ENCODE measurements around the gene WNT1.

Gene WNT1

DNA sequence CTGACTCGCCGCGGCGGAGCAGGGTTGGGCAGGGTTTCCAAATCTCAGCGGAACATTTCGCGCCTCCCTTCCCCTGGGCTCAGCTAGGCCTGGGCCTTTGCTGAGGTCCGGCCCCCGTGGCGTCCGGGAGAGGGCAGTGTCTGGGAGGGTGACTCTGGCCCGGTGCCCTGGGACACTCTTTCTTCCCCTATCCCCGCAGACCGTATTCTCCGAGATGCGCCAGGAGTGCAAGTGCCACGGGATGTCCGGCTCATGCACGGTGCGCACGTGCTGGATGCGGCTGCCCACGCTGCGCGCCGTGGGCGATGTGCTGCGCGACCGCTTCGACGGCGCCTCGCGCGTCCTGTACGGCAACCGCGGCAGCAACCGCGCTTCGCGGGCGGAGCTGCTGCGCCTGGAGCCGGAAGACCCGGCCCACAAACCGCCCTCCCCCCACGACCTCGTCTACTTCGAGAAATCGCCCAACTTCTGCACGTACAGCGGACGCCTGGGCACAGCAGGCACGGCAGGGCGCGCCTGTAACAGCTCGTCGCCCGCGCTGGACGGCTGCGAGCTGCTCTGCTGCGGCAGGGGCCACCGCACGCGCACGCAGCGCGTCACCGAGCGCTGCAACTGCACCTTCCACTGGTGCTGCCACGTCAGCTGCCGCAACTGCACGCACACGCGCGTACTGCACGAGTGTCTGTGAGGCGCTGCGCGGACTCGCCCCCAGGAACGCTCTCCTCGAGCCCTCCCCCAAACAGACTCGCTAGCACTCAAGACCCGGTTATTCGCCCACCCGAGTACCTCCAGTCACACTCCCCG, 3.0 kb downstream of the WNT1 start:
- DNase-seq (ENCODE audit: low spot score) = peak; percentile 63

DNA sequence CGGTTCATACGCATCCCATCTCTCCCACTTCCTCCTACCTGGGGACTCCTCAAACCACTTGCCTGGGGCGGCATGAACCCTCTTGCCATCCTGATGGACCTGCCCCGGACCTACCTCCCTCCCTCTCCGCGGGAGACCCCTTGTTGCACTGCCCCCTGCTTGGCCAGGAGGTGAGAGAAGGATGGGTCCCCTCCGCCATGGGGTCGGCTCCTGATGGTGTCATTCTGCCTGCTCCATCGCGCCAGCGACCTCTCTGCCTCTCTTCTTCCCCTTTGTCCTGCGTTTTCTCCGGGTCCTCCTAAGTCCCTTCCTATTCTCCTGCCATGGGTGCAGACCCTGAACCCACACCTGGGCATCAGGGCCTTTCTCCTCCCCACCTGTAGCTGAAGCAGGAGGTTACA, 3.6 kb downstream of the WNT1 start:
- no peak for DNase-seq (ENCODE audit: low spot score)

DNA sequence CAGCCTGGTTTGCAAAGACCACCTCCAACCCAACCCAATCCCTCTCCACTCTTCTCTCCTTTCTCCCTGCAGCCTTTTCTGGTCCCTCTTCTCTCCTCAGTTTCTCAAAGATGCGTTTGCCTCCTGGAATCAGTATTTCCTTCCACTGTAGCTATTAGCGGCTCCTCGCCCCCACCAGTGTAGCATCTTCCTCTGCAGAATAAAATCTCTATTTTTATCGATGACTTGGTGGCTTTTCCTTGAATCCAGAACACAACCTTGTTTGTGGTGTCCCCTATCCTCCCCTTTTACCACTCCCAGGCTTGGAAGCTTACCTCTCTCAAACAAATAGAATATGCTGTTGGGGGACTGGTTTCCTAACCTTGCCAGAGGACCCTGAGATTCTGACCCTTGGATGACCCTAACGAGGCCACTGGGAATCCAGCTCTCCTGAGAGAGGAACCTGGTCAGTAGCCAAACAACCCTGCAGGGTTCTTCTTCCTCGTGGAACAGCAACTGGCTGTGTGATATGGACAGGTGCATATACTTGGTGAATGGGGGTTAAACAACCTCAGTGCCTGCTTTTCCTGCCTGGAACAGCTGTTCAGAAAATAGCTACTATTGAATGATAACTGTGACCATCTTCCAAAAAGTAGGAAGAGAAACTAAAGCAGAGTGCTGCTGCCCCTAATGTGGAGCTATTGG, 4.4 kb downstream of the WNT1 start:
- DNase-seq (ENCODE audit: low spot score) = no peak

DNA sequence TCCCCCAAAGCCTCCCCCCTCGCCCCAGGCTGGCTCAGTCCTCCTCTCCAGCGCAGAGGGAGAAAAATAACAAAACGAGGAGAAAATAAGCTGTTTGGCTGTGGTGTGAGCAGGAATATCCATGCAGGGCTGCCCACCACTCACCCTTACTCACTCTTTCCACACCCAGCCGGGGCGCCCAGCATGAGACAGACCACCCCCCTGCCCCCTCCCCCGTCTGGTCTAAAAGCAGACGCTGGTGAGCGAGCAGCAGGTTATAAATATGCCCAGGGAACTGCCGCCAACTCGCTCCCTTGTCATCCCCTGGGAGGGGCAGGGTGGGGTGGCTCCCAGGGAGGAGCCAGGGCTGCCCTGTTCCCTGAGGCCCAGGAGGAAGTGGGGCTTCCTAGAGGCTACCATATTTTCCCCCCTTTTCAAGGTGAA, 7.4 kb downstream of the WNT1 start:
- no peak for DNase-seq (ENCODE audit: low spot score)

DNA sequence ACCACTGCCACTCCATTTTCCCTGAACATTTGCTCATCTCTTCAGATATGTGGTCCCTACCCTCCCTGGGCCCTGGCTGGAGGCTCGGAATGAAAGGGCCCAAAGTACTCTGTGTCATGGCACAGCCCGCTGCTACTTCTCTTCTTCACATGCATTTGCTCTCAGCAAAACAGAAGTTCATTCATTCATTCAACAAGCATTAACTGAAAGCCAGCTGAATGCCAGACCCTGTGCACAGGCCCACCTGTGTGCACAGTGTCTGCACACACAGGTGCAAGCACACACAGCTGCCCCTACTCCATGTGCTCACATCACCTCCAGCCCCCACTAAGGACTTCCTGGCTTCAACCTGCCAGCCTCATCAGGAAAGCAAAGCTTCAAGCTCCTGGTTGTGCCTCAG, 7.8 kb downstream of the WNT1 start:
- no peak for DNase-seq (ENCODE audit: low spot score)

DNA sequence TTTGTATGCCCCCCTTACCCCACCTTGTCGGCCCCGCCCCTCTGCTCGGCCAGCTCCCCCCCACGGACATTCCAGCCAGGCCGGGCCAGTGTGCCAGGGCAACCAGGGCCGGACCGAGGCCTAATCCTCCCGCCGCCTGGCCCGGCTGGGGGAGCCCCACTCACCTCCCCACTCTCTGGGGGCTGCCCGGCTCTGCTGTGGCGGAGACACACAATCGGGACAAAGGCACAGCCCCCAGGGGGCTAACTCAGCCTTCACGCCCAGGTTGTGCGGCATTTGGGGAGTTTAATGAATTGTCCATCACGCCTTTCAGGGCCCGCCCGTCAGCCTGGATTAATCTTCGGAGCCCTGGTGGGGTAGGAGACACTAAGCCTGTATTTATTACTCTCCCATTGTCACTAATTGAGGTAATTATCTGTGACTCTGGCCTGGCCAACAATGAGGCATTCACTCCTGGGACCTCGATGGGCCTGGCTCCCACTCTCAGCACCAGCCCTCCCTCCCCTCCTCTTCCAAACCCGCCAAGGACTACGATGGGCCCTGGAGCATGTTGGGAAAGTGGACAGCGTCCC, 8.7 kb downstream of the WNT1 start:
- DNase-seq (ENCODE audit: low spot score) = no peak

DNA sequence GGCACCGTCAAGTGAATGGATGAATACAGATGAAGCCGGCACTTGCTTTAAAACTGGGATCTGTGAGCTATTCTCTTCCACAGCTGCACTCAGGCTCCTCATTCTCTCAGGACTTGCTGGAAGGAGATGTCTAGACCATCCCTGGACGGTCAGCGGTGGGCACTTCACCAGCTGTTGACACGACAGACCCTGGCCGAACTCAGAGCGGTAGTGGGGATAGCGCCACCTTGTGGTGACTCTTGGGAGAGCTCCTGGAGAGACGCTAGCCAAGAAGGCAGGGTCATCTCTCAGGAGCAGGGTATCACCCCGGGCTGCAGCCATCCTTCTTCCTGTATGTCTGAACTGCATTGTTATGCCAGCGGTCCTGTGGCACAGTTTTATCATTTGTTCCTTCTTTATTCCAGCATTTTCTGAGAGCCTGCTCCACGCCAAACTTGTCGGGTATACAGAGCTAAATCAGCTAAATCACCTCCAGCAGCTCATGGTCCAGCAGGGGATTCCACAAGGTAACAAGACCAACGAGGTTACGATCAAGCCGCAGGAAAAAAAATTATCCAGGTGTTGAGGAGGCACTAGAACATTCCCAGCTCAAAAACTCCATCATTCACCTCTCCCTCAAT, 10.0 kb downstream of the WNT1 start:
- no peak for DNase-seq (ENCODE audit: low spot score)

DNA sequence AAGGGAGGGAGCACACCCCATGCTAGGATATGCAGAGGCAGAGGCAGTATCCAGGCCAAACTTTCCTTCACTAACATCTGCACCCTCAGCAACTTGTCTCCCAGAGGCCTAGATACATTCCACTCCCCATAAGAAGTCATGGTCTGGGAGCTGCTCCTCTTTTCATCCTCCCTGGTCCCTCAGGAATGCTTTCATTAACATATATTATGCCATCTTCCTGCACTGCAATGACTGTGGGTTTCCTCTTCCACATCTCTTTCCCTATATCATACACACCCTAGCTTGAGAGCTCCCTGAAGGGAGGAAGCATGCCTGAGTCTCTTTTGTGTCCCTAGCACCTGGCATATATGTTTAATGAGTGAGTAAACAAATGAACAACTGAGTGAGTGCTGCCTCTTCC, 12.4 kb downstream of the WNT1 start:
- peak; percentile 11 for DNase-seq (ENCODE audit: low spot score)

DNA sequence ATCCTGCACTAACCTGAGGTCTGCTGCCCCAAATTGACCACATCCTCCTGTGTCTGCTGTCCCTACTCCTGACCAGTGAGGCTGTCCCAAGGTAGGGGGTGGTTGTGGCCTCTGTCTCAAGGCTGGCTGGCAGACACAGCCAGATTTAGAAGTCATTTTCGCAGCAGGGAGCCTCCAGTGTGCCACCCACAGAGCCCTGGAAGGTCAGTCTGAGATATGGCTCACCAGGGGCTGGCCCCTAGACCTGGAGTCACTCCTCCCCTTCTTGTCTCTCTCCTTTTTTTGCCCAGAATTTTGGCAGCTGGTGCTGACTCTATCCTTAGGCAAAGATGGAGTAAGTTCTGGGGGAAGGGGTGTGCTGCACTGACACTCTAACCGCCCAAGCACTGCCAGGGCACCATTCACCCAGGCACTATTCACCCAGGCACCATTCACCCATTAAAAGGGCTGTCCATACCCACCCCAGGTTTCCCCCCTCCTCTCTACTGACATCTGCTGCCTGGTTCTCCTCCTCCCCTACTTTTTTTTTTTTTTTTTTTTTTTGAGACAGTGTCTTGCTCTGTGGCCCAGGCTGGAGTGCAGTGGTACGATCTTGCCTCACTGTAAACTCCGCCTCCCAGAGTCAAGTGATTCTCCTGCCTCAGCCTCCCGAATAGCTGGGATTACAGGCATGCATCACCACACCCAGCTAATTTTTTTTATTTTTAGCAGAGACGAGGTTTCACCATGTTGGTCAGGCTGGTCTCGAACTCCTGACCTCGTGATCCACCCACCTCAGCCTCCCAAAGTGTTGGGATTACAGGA, 13.3 kb downstream of the WNT1 start:
- DNase-seq (ENCODE audit: low spot score) = peak; percentile 4

DNA sequence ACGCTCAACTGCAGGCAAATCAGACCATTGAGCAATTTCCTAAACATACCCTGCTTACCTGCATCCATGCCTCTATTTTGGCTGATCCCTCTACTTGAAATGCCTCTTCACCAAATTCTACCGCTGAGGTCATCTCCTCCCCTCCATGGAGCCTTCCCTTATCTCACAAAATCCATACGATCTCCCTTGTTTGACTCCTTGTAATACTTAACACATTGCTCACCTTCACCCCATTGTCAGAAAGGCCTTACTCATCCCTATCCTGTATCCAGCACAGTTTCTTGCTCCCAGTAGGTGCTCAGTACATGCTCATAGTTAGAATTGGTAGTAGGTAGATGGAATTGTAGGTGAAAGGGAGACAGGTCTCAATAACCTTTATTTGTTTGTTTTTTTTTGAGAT, 15.7 kb downstream of the WNT1 start:
- DNase-seq (ENCODE audit: low spot score) = no peak

DNA sequence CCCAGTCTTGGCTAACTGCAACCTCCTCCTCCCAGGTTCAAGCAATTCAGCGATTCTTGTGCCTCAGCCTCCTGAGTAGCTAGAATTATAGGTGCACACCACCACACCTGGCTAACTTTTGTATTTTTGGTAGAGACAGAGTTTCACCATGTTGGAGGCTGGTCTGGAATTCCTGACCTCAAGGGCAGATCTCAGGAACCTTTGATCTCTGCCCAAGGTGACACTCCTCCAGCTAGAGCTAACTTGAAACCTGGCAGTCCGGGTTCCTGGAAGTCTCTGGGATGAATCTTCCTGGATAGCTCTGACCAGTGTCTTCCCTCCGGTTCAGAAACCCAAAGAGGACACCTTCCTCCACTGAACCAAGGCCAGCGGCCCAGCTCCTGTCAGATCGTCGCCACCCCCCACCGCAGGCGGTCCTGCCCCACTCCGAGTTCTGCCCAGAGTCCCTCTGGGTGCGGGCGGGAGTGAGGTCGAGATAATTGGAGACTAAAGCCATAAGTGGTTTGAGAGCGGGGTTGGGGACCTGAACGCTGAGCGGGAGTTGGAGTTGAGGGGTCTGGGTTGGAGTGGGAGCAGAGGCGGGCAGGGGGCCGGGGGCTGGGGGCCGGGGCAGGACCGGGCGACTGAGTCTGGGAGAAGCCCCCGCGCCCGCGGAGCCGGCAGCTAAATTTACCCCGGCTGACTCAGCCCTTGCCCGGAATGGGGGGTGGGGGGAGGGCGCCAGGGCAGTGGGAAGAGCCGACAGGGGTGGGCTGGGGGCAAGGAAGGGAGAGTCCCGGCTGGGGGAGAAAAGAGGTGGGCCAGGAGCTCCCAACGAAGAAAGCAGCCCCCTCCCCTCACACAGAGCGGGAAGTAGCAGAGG, 16.3 kb downstream of the WNT1 start:
- no peak for DNase-seq (ENCODE audit: low spot score)

DNA sequence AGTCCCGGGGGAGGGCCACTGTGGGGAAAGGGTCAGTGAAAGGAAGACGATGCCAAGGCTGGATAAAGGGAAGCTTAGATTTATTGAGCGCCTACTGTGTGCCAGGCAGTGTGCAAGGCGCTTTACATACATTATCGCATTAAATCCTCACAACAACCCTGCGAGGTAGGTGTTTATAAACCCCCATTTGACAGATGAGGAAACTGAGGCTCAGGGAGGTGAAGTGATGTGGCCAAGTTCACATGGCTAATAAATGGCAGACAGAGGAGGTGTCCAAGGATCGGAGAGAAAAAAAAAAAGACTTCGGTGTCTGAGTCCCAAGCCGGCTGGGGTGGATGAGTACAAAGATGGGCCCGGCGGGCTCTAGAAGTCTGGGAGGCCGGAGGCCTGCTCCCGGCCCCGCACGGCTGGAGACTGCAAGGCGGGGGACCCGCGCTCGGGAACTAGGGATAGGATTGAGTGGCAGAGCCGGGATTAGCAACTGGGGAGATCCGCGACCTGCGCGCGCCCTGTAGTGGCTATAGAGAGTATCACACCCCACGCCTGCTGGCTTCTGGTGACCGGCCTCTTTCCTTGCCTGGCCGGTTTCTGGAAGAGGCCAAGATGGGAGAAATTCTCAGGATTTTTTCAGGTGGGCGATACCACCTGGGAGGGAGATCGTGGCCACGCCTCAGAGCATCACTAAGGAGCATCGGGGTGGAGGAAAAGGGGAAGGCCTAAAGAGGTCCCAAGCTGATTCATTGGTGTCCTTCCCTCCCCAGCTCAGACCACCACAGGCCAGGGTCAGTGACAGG, 17.2 kb downstream of the WNT1 start:
- DNase-seq (ENCODE audit: low spot score) = peak; percentile 98

DNA sequence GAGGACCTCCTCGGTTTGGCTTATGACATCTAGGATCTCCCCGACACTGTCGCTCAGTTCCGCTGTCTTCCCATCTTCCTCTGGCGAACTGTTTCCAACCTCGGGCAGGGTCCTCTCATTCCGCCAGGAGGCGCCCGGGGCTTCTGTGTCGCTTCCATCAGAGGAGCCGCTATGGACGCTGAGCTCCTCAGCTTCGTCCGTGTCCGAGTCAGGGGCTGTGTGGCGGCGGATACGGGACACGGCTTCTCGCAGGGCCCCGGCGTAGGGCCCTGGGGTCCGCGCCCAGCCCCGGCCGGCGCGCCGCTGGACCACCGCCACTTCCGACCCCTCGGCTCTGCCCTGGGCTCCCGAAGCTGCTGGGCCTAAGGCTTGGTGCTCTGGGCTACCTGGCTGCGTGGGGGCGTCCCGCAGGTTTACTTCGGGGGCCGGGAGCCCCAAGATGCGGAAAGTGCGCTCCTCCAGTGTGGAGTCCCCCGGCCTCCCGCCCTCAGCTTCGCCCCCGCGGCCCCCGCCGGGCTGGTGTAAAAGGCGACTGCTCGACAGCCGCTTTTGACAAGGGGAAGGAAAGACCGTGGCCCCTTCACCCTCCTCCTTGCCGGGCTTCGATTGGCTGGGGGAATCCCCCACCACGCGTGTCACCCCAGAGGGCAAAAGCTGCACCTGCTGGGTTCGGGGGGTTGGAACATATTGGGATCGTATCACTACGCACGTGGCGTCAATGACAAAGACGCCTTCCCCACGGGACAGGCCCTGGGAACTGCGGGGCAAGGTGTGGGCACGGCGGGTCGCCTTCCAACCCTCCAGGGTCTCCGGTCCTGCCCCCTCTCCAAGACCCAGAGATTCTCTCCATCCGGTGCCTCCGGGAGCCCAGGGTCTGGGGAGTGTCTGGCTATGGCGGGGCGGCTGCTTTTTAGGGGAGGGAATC, 18.9 kb downstream of the WNT1 start:
- peak; percentile 91 for DNase-seq (ENCODE audit: low spot score)

DNA sequence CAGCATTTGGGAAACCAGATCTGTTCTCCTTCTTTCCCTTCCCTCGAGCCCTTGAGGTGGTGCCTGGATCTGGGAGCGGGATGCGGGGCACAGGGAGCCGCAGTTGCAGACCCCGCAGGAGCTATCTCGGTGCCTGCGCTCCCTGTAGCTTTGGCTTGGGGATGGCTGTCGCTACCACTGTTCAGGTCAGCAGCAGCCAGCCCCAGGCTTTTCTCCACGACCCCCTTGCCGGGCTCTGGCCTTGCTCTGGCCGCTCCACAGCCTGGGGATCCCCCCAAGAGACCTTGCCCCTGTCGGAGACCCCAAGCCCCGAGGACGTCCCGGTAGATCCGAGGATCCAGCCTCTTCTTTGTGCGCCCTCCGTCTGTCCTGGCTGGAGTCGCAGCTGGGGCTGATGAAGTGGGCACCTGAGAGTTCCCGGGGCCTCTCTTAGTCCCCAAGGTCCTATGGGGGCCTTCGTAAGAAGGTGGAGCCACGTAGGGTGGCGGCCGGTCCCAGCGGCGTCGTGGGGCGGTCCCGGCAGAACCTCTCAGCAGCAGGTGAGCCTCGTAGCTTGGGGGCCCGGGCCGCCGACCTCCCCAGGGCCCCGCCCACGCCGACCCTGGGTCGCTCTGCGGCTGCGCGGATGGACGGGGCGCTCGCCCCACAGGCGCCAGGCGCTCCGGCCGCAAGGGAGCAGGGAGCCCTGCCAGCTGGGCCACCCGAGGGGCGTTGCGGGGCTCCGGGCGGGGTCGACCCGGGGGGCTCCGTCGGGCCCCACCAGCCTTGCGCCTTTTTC, 19.8 kb downstream of the WNT1 start:
- DNase-seq (ENCODE audit: low spot score) = no peak

DNA sequence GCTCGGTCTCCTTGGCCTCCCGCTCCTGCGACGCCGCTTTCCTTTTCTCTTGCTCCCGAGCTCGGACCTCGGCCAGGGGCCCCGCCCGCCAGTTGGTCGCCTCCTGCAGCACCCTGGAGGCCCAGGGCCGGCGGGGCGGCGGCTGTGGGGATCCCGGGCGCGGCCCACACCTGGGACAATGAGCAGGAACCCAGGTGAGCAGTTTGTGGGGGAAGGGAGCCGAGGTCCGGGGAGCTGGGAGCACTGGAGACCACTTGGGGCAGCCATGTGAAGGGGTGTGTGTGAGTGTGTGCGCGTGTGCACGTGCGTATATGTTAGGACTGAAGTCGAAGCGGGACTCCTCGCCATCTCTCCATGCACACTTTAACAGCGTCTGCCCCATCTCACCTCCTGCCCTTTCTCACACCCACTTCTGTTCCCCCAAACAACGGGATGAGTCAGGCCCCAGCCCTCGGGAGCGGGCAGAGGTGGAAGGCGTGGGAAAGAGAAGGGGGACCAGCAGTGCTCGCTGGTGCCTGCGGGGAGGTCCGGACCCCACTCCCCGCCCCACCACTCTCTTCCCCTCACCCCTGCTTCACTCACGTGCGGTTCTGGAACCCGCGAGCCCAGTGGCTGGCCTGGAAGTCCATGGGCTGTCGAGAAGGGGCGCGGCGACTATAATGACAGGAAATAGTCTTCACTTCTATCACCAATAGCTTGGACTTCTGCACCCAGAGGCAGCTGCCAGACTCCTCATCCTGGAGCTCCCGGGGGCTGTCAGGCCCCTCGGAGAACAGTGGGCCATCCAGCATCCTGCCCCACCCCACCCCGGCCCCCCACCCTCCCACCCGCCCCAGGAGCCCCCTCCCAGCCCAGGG, 20.6 kb downstream of the WNT1 start:
- DNase-seq (ENCODE audit: low spot score) = no peak

DNA sequence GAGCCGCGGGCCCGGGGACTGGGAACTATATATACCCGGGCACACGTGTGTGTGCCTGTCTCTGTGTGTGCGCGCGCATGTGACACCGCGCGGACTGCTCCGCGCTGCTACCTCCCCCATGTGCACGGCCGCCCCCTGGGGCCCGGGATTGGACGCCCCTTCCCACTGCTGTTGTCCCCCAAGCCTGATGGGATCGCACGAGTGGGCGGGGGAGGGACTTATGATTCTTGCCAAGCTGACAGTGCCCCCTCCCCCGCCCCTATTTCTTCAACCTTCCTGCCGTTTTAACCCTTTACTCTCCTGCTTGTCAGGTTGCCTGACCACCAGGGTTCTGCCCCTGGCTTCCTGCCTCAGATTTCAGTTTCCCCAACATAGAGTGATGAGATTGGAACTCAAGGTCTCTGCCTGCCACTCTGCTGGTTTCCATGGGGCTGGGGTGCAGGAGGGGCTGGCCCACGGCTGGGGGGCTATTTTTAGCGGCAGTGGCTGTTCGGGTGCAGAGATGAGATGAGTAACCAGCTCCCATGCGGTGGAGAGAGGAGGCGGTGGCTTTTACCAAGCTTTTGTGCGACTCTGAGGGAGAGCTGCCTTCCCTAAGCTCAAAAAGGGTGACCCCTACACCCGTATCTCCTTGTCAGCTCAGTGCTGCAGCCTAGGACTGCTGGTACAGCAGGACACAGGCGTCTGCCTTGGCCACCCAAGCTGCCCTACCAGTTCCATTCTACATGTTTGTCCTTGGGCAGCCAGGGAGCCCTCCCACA, 21.4 kb downstream of the WNT1 start, which contains the start of gene DDN:
DDN (minus strand) TSS at position 5 of the 761 bp plus-strand sequence. CDS start 88 bp downstream, outside the sequence.
- peak; percentile 81 for DNase-seq (ENCODE audit: low spot score)
